ENCODE results near the gene DGLUCY. TPM values are rescaled to one million over a fixed set of nuclear protein-coding genes. Genes with fewer than 3 reads are reported as not detected.

Gene DGLUCY
- total RNA-seq, 1 donor from 2014 or later = 20.0 TPM

GRCh38 chr14:91170504-91171121, 56.7 kb downstream of the DGLUCY start:
- H3K4me2 ChIP-seq (ENCODE audit: low read length) = no peak overlapping the region
- H2AFZ ChIP-seq (ENCODE audit: low read depth, low read length) = no peak overlapping the region

GRCh38 chr14:91171291-91171690, 57.4 kb downstream of the DGLUCY start:
- Mint-ChIP-seq H3K27me3 (ENCODE audit: low read depth, unreplicated experiment) (no peaks in the 10 kb centered on the region), H3K27ac (ENCODE audit: unreplicated experiment) (no peak overlapping the region), H3K36me3 (ENCODE audit: low read depth, unreplicated experiment) (peaks cover 12% of the 10 kb centered on the region), H3K4me3 (ENCODE audit: unreplicated experiment) (no peak overlapping the region), H3K4me1 (ENCODE audit: low read depth, unreplicated experiment) (no peaks in the 10 kb centered on the region), H3K9me3 (ENCODE audit: unreplicated experiment) (no peaks in the 10 kb centered on the region)
- FAIRE-seq (no peak), DNase-seq (ENCODE audit: low read depth) (no peak)
- Histone ChIP-seq H3K27me3 (ENCODE audit: insufficient read depth, low read length) (peaks cover 4% of the 10 kb centered on the region), H3K9ac (ENCODE audit: low read length) (no peak overlapping the region), H2AFZ (ENCODE audit: low read depth, low read length) (no peak overlapping the region), H4K20me1 (ENCODE audit: insufficient read depth, low read length) (no peaks in the 10 kb centered on the region), H3K4me1 (ENCODE audit: insufficient read depth, low read length) (no peaks in the 10 kb centered on the region), H3K4me3 (ENCODE audit: insufficient read depth, low read depth, low read length) (no peak overlapping the region), H3K79me2 (ENCODE audit: insufficient read depth, low read length) (no peaks in the 10 kb centered on the region), H3K4me2 (ENCODE audit: low read length) (no peak overlapping the region), H3K9me3 (ENCODE audit: insufficient read depth, low read depth, low read length) (no peaks in the 10 kb centered on the region), H3K27ac (ENCODE audit: low read depth, low read length) (no peak overlapping the region), H3K36me3 (ENCODE audit: insufficient read depth, low read length) (no peaks in the 10 kb centered on the region)
- no peak for TF ChIP-seq CTCF (IDR thresholded peaks at IDR 0.05; ENCODE audit: insufficient read depth, low read depth, low read length)
- TF ChIP-seq EZH2 (IDR thresholded peaks at IDR 0.05; ENCODE audit: insufficient read depth, low read length) = no peak

More at GRCh38 chr14:91170504-91171121, 56.7 kb downstream of the DGLUCY start:
- H3K36me3 Mint-ChIP-seq (ENCODE audit: low read depth, unreplicated experiment) = peaks cover 12% of the 10 kb centered on the region
- no peaks in the 10 kb centered on the region for H3K4me1 Mint-ChIP-seq (ENCODE audit: low read depth, unreplicated experiment)
- H3K27me3 Mint-ChIP-seq (ENCODE audit: low read depth, unreplicated experiment) = no peaks in the 10 kb centered on the region
- TF ChIP-seq CTCF (IDR thresholded peaks at IDR 0.05; ENCODE audit: insufficient read depth, low read depth, low read length) (no peak), EZH2 (IDR thresholded peaks at IDR 0.05; ENCODE audit: insufficient read depth, low read length) (no peak)
- DNase-seq (ENCODE audit: low read depth) (peak; percentile 42), FAIRE-seq (no peak)
- no peak overlapping the region for H3K27ac ChIP-seq (ENCODE audit: low read depth, low read length)
- peaks cover 4% of the 10 kb centered on the region for H3K27me3 ChIP-seq (ENCODE audit: insufficient read depth, low read length)
- H3K4me3 Mint-ChIP-seq (ENCODE audit: unreplicated experiment) = no peak overlapping the region
- no peaks in the 10 kb centered on the region for H3K36me3 ChIP-seq (ENCODE audit: insufficient read depth, low read length)
- H3K27ac Mint-ChIP-seq (ENCODE audit: unreplicated experiment) = no peak overlapping the region
- H4K20me1 ChIP-seq (ENCODE audit: insufficient read depth, low read length) = no peaks in the 10 kb centered on the region
- H3K9me3 ChIP-seq (ENCODE audit: insufficient read depth, low read depth, low read length) = no peaks in the 10 kb centered on the region
- H3K9ac ChIP-seq (ENCODE audit: low read length) = no peak overlapping the region
- H3K4me3 ChIP-seq (ENCODE audit: insufficient read depth, low read depth, low read length) = no peak overlapping the region
- H3K79me2 ChIP-seq (ENCODE audit: insufficient read depth, low read length) = no peaks in the 10 kb centered on the region
- H3K4me1 ChIP-seq (ENCODE audit: insufficient read depth, low read length) = no peaks in the 10 kb centered on the region
- no peaks in the 10 kb centered on the region for H3K9me3 Mint-ChIP-seq (ENCODE audit: unreplicated experiment)

- FAIRE-seq = no peak
- Mint-ChIP-seq H3K27ac (ENCODE audit: unreplicated experiment) (no peak overlapping the region), H3K36me3 (ENCODE audit: low read depth, unreplicated experiment) (peaks cover 10% of the 10 kb centered on the region), H3K27me3 (ENCODE audit: low read depth, unreplicated experiment) (no peaks in the 10 kb centered on the region), H3K4me3 (ENCODE audit: unreplicated experiment) (no peak overlapping the region), H3K4me1 (ENCODE audit: low read depth, unreplicated experiment) (no peaks in the 10 kb centered on the region), H3K9me3 (ENCODE audit: unreplicated experiment) (no peaks in the 10 kb centered on the region)
- no peak overlapping the region for H3K27ac ChIP-seq (ENCODE audit: low read depth, low read length)
- no peaks in the 10 kb centered on the region for H3K9me3 ChIP-seq (ENCODE audit: insufficient read depth, low read depth, low read length)
- no peak overlapping the region for H3K9ac ChIP-seq (ENCODE audit: low read length)
- no peak overlapping the region for H3K4me3 ChIP-seq (ENCODE audit: insufficient read depth, low read depth, low read length)
- peak; percentile 48 for DNase-seq (ENCODE audit: low read depth)
- H3K4me1 ChIP-seq (ENCODE audit: insufficient read depth, low read length) = no peaks in the 10 kb centered on the region
- H3K79me2 ChIP-seq (ENCODE audit: insufficient read depth, low read length) = no peaks in the 10 kb centered on the region
- no peak for TF ChIP-seq EZH2 (IDR thresholded peaks at IDR 0.05; ENCODE audit: insufficient read depth, low read length)
- TF ChIP-seq CTCF (IDR thresholded peaks at IDR 0.05; ENCODE audit: insufficient read depth, low read depth, low read length) = peak; percentile 90
- no peaks in the 10 kb centered on the region for H4K20me1 ChIP-seq (ENCODE audit: insufficient read depth, low read length)
- no peak overlapping the region for H2AFZ ChIP-seq (ENCODE audit: low read depth, low read length)
- peaks cover 4% of the 10 kb centered on the region for H3K27me3 ChIP-seq (ENCODE audit: insufficient read depth, low read length)
- no peaks in the 10 kb centered on the region for H3K36me3 ChIP-seq (ENCODE audit: insufficient read depth, low read length)
- H3K4me2 ChIP-seq (ENCODE audit: low read length) = no peak overlapping the region
These were observed 59.4 kb downstream of the DGLUCY start for GRCh38 chr14:91173221-91173670.
